HL-60 (cell line): ENCODE data around the gene CKAP5.

Source experiments
- CTCF ChIP-seq: IDR thresholded peaks from one replicate; pipeline ENCODE4 v1.5.1; 2011; ENCODE audit warnings: low read length, control low read depth, inconsistent platforms; ENCODE audit not compliant: insufficient read depth
- GABPA ChIP-seq: IDR thresholded peaks from 2 replicates; pipeline ENCODE4 v1.6.1; 2012; ENCODE audit warnings: low read depth
- POLR2AphosphoS5 ChIP-seq: IDR thresholded peaks from 2 replicates; pipeline ENCODE4 v1.6.1; 2012; ENCODE audit warnings: low read depth
- REST ChIP-seq: IDR thresholded peaks from 2 replicates; pipeline ENCODE4 v1.6.1; 2012; ENCODE audit warnings: low read depth; ENCODE audit not compliant: insufficient replicate concordance
- SPI1 ChIP-seq: IDR thresholded peaks from 2 replicates; pipeline ENCODE4 v1.6.1; 2012; ENCODE audit warnings: low read depth, mild to moderate bottlenecking, borderline replicate concordance

GRCh38 chr11:46694607-46695006 is 151.5 kb downstream of the CKAP5 start:
- no peak for TF ChIP-seq CTCF
- TF ChIP-seq POLR2AphosphoS5 = no peak
- no peak for TF ChIP-seq REST
- no peak for TF ChIP-seq GABPA
- TF ChIP-seq SPI1 = no peak
